Measurements from ENCODE around the gene DAB2IP. TPM values are rescaled to one million over a fixed set of nuclear protein-coding genes. Genes with fewer than 3 reads are reported as not detected.

Gene DAB2IP
- total and polyA plus RNA-seq, 2 experiments from 2014 or later, result 8.9 to 42.8 TPM

GRCh38 chr9:121771851-121772599 lies 120.6 kb downstream of the DAB2IP start:
- Histone ChIP-seq H3K4me1 (ENCODE audit: insufficient read depth) (no peaks in the 10 kb centered on the region), H3K27me3 (ENCODE audit: insufficient read depth) (no peaks in the 10 kb centered on the region), H3K4me3 (no peak overlapping the region), H3K4me2 (no peak overlapping the region), H3K79me2 (replicated peaks; ENCODE audit: insufficient read depth) (no peaks in the 10 kb centered on the region), H4K20me1 (replicated peaks; ENCODE audit: insufficient read depth) (no peaks in the 10 kb centered on the region), H2AFZ (no peak overlapping the region), H3F3A (replicated peaks; ENCODE audit: low read depth) (no peaks in the 10 kb centered on the region), H3K36me3 (ENCODE audit: insufficient read depth) (peaks cover 11% of the 10 kb centered on the region; the same call in 1 of the 2 replicates), H3K9me2 (ENCODE audit: insufficient read depth) (no peaks in the 10 kb centered on the region), H3K27ac (ENCODE audit: low read depth) (no peak overlapping the region)
- DNase-seq (ENCODE audit: low spot score) (no peak), ATAC-seq (no peak)
- Mint-ChIP-seq H3K4me1 (no peaks in the 10 kb centered on the region), H3K9me3 (no peaks in the 10 kb centered on the region; the same call in 2 of the 3 replicates), H3K36me3 (ENCODE audit: low read depth) (peaks cover 41% of the 10 kb centered on the region), H3K27ac (no peak overlapping the region; the same call in 1 of the 2 replicates), H3K27me3 (ENCODE audit: insufficient read depth, low read depth, poor library complexity) (peaks cover 7% of the 10 kb centered on the region), H3K4me3 (no peak overlapping the region)
- no peak for TF ChIP-seq CTCF (conservative IDR thresholded peaks at IDR 0.05; ENCODE audit: low read depth in 2 of 2)
- TF ChIP-seq JUNB (IDR thresholded peaks at IDR 0.05; ENCODE audit: unreplicated experiment), result no peak
- no peak for TF ChIP-seq ZNF331 (CRISPR knock-in tag; IDR thresholded peaks at IDR 0.05; ENCODE audit: low read depth)
- no peak for TF ChIP-seq NANOG (IDR thresholded peaks at IDR 0.05; ENCODE audit: borderline replicate concordance)
- no peak for TF ChIP-seq ZNF462 (CRISPR knock-in tag; IDR thresholded peaks at IDR 0.05)
- no peak for TF ChIP-seq EZH2 (IDR thresholded peaks at IDR 0.05; ENCODE audit: low read depth, unreplicated experiment)
- no peak for TF ChIP-seq ZNF114 (CRISPR knock-in tag; IDR thresholded peaks at IDR 0.05)
- no peak for TF ChIP-seq REST (IDR thresholded peaks at IDR 0.05; ENCODE audit: unreplicated experiment)
- TF ChIP-seq CREB1 (CRISPR knock-in tag; IDR thresholded peaks at IDR 0.05; ENCODE audit: low read depth), result no peak
- no peak for TF ChIP-seq ETS1 (IDR thresholded peaks at IDR 0.05)
- no peak for TF ChIP-seq EZH2phosphoT487 (IDR thresholded peaks at IDR 0.05; ENCODE audit: unreplicated experiment)
- TF ChIP-seq STAT1 (IDR thresholded peaks at IDR 0.05; ENCODE audit: unreplicated experiment), result no peak

Measured in GM23338 (cell line).